Activated CD4-positive, alpha-beta T cell treated with anti-CD3 and anti-CD28 coated beads, Interleukin-2, amount 10 ng/mL, durations not matched to agents 24 days and 14 days (primary cell): Measurements from ENCODE around the gene UNC5B. TPM values are rescaled to one million over a fixed set of nuclear protein-coding genes. Genes with fewer than 3 reads are reported as not detected.

Experiments
- DNase-seq: peaks from one replicate; pipeline ENCODE4 v3.0.0; 2022
- H3K27ac Mint-ChIP-seq: one replicate; pipeline ENCODE4 v1.8.0; 2022; ENCODE audit warnings: mild to moderate bottlenecking, mixed read lengths
- H3K27me3 Mint-ChIP-seq: one replicate; pipeline ENCODE4 v1.8.0; 2022; ENCODE audit warnings: mixed read lengths
- H3K36me3 Mint-ChIP-seq: one replicate; pipeline ENCODE4 v1.8.0; 2022; ENCODE audit warnings: low read depth, mild to moderate bottlenecking, mixed read lengths
- H3K4me1 Mint-ChIP-seq: one replicate; pipeline ENCODE4 v1.8.0; 2021; ENCODE audit warnings: mixed read lengths
- H3K4me3 Mint-ChIP-seq: one replicate; pipeline ENCODE4 v1.8.0; 2022; ENCODE audit warnings: mild to moderate bottlenecking, moderate library complexity, mixed read lengths
- H3K9me3 Mint-ChIP-seq: one replicate; pipeline ENCODE4 v1.8.0; 2021; ENCODE audit warnings: mixed read lengths
- intact Hi-C: fragments of 100-400 bp; cut with micrococcal nuclease; formaldehyde crosslinking; loops from one replicate; pipeline ENCODE4 v1.15.1; 2023
- total RNA-seq: library from RNA; stranded (reverse); gene quantifications from 2 replicates; pipeline ENCODE4 v1.2.3, GENCODE V29; 2022

The UNC5B gene
- 0.02 and 0.14 TPM in 2 replicates for total RNA-seq

DNA sequence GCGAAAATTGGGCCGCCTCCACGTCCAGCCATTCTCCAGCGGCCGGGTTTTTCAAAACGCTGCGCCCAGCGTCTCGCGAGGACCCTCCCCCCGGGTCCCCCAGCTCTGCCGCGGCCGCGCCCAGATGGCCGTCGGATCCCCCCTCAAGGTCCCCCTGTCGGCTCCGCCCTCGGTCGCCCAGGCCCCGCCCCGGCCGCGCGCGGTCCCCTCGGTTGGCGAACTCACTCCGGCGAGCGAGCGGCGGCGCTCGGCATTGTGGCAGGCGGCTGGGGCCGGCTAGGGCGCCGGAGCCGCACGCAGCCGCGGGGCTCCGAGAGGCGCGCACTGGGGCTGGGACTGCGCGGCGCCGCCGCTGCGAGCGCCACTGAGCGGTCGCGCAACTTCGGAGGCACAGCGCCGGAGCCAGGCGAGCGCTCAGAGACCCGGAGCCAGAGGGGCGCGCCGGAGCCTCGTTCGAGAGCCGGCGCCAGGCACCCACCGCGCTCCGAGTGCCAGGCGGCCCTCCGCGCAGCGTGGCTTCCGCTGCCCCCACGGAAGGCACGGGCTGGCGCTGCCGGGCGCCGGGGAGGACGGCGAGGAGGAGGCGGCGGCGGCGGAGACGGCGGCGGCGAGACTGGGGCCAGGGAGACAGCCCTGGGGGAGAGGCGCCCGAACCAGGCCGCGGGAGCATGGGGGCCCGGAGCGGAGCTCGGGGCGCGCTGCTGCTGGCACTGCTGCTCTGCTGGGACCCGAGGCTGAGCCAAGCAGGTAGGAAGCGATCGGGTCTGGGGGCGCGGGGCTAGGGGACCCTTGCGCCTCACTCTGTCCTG lies at the start of gene UNC5B:
Gene UNC5B (plus strand): TSS at position 253 of the 809 bp plus-strand sequence. CDS start 416 bp downstream, at position 669.
- Mint-ChIP-seq H3K27me3 (peaks cover 77% of the 10 kb centered on the region), H3K36me3 (no peaks in the 10 kb centered on the region), H3K27ac (no peak within 1 kb of the TSS), H3K4me1 (peaks cover 3% of the 10 kb centered on the region), H3K4me3 (peak within 1 kb of the TSS; percentile 41), H3K9me3 (no peaks in the 10 kb centered on the region)
- peak; percentile 85 for DNase-seq
- intact Hi-C loops: no loop called here

- H3K4me3 Mint-ChIP-seq: no peak overlapping the region
- intact Hi-C loops: no loop called here
- no peaks in the 10 kb centered on the region for H3K4me1 Mint-ChIP-seq
- H3K27me3 Mint-ChIP-seq: peaks cover 9% of the 10 kb centered on the region
- H3K36me3 Mint-ChIP-seq: no peaks in the 10 kb centered on the region
- no peak for DNase-seq
- H3K27ac Mint-ChIP-seq: no peak overlapping the region
- H3K9me3 Mint-ChIP-seq: no peaks in the 10 kb centered on the region
Measured at GRCh38 chr10:71173466-71173865, 38.9 kb upstream of the UNC5B start.

- H3K27ac Mint-ChIP-seq: no peak overlapping the region
- intact Hi-C loops: no loop called here
- no peak overlapping the region for H3K4me3 Mint-ChIP-seq
- no peaks in the 10 kb centered on the region for H3K9me3 Mint-ChIP-seq
- H3K36me3 Mint-ChIP-seq: no peaks in the 10 kb centered on the region
- no peaks in the 10 kb centered on the region for H3K27me3 Mint-ChIP-seq
- no peak for DNase-seq
- H3K4me1 Mint-ChIP-seq: no peaks in the 10 kb centered on the region
Measured at GRCh38 chr10:71176661-71177060, 35.7 kb upstream of the UNC5B start.

GRCh38 chr10:71177651-71178199 lies 34.6 kb upstream of the UNC5B start:
- no peaks in the 10 kb centered on the region for H3K9me3 Mint-ChIP-seq
- DNase-seq: no peak
- H3K4me3 Mint-ChIP-seq: no peak overlapping the region
- no peaks in the 10 kb centered on the region for H3K27me3 Mint-ChIP-seq
- intact Hi-C loops: no loop called here
- H3K36me3 Mint-ChIP-seq: no peaks in the 10 kb centered on the region
- no peaks in the 10 kb centered on the region for H3K4me1 Mint-ChIP-seq
- H3K27ac Mint-ChIP-seq: no peak overlapping the region

DNA sequence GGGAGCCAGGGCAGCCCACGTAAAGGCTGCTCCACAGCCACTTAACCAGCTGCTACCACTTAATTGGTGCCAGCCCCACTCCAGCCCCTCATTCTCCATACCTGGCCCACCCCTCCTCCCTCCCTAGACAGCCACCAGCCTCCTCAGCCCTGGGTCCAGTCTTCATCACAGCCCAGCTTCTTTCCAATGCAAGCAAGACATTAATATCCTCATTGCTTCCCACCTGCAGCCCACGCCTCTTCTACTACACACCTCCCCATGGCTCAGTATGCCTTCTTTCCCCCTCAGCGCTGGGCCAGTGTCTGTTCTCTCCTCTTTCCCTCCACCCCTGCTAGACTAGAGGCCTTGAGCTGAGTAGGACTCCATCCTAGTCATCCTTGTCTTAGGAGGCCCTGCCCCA lies 33.5 kb upstream of the UNC5B start:
- intact Hi-C loops: no loop called here
- Mint-ChIP-seq H3K36me3 (no peaks in the 10 kb centered on the region), H3K9me3 (no peaks in the 10 kb centered on the region), H3K27me3 (no peaks in the 10 kb centered on the region), H3K4me3 (no peak overlapping the region), H3K27ac (no peak overlapping the region), H3K4me1 (no peaks in the 10 kb centered on the region)
- no peak for DNase-seq

GRCh38 chr10:71179382-71179781 lies 33.0 kb upstream of the UNC5B start:
- Mint-ChIP-seq H3K4me3 (no peak overlapping the region), H3K36me3 (no peaks in the 10 kb centered on the region), H3K4me1 (no peaks in the 10 kb centered on the region), H3K9me3 (no peaks in the 10 kb centered on the region), H3K27me3 (no peaks in the 10 kb centered on the region), H3K27ac (no peak overlapping the region)
- intact Hi-C loops: no loop called here
- no peak for DNase-seq

- DNase-seq: no peak
- Mint-ChIP-seq H3K27ac (no peak overlapping the region), H3K9me3 (no peaks in the 10 kb centered on the region), H3K27me3 (peaks cover 1% of the 10 kb centered on the region), H3K4me3 (no peak overlapping the region), H3K4me1 (no peaks in the 10 kb centered on the region), H3K36me3 (no peaks in the 10 kb centered on the region)
- intact Hi-C loops: no loop called here
Measured at GRCh38 chr10:71184421-71184820, 27.9 kb upstream of the UNC5B start.

DNA sequence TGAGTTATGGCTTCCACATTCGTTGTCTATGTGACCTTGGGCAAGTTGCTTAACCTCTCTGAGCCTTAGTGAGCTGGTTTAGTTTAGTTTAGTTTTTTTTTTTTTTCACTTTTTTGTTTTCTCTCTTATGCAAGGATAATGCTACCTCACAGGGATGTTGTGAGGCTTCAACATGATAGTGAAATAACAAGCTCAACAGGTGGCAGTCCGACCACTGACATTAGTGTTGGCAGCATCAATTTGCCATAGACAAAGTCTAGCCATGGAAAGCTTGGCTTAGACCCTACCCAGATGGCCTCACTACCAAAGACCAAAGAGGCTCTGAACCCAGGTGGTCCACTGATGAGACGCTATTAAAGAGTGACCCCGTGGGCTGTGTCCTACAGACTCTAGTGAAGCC lies 27.2 kb upstream of the UNC5B start:
- no peak for DNase-seq
- no peaks in the 10 kb centered on the region for H3K9me3 Mint-ChIP-seq
- intact Hi-C loops: no loop called here
- H3K4me1 Mint-ChIP-seq: no peaks in the 10 kb centered on the region
- no peak overlapping the region for H3K4me3 Mint-ChIP-seq
- peaks cover 1% of the 10 kb centered on the region for H3K27me3 Mint-ChIP-seq
- no peaks in the 10 kb centered on the region for H3K36me3 Mint-ChIP-seq
- no peak overlapping the region for H3K27ac Mint-ChIP-seq

DNA sequence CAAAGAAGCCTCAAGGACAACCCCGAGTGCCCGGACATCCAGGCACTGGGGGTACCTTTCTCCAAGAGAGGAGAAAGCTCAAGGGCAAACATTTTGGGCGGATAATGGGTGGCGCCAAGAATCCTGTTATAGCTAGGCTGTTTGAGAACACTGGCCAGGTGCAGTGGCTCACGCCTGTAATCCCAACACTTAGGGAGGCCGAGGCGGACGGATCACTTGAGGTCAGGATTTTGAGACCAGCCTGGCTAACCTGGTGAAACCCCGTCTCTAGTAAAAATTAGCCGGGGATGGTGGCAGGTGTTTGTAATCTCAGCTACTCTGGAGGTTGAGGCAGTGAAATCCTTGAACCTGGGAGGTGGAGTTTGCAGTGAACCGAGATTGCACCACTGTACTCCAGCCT lies 25.2 kb upstream of the UNC5B start:
- Mint-ChIP-seq H3K36me3 (no peaks in the 10 kb centered on the region), H3K4me3 (no peak overlapping the region), H3K4me1 (no peaks in the 10 kb centered on the region), H3K9me3 (no peaks in the 10 kb centered on the region), H3K27ac (no peak overlapping the region), H3K27me3 (peaks cover 1% of the 10 kb centered on the region)
- DNase-seq: no peak
- intact Hi-C loops: no loop called here

DNA sequence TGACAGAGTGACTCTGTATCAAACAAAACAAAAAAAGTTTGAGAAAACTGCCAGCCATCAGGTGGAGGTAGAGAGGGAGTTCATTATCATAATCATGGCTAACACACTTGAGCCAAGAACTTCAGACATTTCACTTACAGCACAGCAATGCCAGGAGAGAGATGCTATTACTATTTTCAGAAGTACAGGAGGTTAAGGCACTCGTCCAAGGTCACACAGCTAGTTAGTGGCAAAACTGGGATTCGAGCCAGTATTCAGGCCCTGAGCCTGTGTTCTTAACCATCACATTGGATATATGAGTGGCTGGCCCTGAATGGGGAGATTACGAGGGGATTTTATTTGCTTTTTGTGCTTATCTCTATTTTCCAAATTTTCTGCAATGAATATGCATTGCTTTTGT lies 24.8 kb upstream of the UNC5B start:
- intact Hi-C loops: no loop called here
- Mint-ChIP-seq H3K27me3 (peaks cover 1% of the 10 kb centered on the region), H3K36me3 (no peaks in the 10 kb centered on the region), H3K9me3 (no peaks in the 10 kb centered on the region), H3K4me3 (no peak overlapping the region), H3K27ac (no peak overlapping the region), H3K4me1 (no peaks in the 10 kb centered on the region)
- no peak for DNase-seq

DNA sequence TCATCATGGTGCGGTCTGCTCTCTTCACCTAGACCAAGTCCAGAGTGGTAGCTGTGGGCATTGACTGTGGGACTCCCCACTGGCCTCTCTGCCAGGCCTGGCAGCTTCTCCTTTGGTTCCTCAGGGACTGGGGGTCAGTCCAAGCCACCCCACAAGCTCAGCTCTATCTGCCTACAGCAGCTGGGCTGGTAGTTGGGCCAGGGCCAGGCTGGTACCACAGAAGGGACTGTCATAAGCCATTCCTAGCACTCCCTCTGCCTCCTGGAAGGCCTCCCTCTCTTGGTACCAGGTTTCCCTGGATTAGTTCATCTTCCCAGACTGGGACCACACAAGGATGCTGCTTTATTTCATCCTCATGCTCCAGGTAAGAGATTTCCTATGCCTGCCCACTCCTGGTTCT lies 24.2 kb upstream of the UNC5B start:
- H3K36me3 Mint-ChIP-seq: no peaks in the 10 kb centered on the region
- H3K27me3 Mint-ChIP-seq: peaks cover 5% of the 10 kb centered on the region
- H3K4me1 Mint-ChIP-seq: no peaks in the 10 kb centered on the region
- no peak overlapping the region for H3K27ac Mint-ChIP-seq
- no peaks in the 10 kb centered on the region for H3K9me3 Mint-ChIP-seq
- DNase-seq: no peak
- intact Hi-C loops: no loop called here
- no peak overlapping the region for H3K4me3 Mint-ChIP-seq

- H3K4me3 Mint-ChIP-seq: no peak overlapping the region
- no peaks in the 10 kb centered on the region for H3K4me1 Mint-ChIP-seq
- no peaks in the 10 kb centered on the region for H3K36me3 Mint-ChIP-seq
- no peak overlapping the region for H3K27ac Mint-ChIP-seq
- DNase-seq: no peak
- H3K27me3 Mint-ChIP-seq: peaks cover 5% of the 10 kb centered on the region
- intact Hi-C loops: no loop called here
- H3K9me3 Mint-ChIP-seq: no peaks in the 10 kb centered on the region
Measured at GRCh38 chr10:71191019-71191418, 21.4 kb upstream of the UNC5B start.

DNA sequence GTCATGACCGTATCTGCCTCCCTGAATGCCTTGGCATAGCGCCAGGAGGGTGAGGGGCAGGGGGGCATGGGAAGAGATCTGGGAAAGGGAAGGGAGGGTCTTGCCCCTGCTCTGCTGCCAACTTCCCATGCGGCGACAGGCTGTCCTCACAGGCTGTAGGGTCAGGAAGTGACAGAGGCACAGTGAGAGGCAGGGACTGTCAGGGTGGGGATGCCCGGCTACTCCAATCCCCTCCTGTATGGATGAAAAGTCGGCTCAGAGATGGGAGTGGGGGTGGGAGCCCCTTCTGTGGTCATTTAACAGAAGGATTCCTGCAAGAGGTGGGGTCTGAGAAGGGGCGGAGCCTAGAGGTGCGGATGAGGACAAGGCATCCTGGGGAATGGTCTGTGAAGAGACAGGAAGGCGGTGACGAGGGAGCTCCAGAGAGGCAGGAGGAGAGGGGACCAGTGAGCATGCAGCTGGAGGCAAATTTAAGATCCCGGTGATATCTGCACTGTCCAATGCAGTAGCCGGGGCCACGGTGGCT lies 20.8 kb upstream of the UNC5B start:
- Mint-ChIP-seq H3K9me3 (no peaks in the 10 kb centered on the region), H3K27ac (no peak overlapping the region), H3K27me3 (peaks cover 5% of the 10 kb centered on the region), H3K4me1 (no peaks in the 10 kb centered on the region), H3K4me3 (no peak overlapping the region), H3K36me3 (no peaks in the 10 kb centered on the region)
- intact Hi-C loops: no loop called here
- no peak for DNase-seq

GRCh38 chr10:71193516-71193915 lies 18.9 kb upstream of the UNC5B start:
- no peaks in the 10 kb centered on the region for H3K36me3 Mint-ChIP-seq
- no peak overlapping the region for H3K27ac Mint-ChIP-seq
- intact Hi-C loops: no loop called here

More at GRCh38 chr10:71193516-71193915, 18.9 kb upstream of the UNC5B start:
- no peak for DNase-seq
- Mint-ChIP-seq H3K4me3 (no peak overlapping the region), H3K27me3 (peaks cover 5% of the 10 kb centered on the region), H3K4me1 (no peaks in the 10 kb centered on the region), H3K9me3 (peaks cover 9% of the 10 kb centered on the region)
